K562 (cell line): ENCODE results near the gene TESMIN. TPM values are rescaled to one million over a fixed set of nuclear protein-coding genes. Genes with fewer than 3 reads are reported as not detected.

Experiments used
- ATAC-seq: fragments of 200-7000 bp; cut with Tn5 transposase; 3 replicates; pipeline ENCODE4 v1.9.1; 2020; ENCODE audit warnings: moderate library complexity
- BruUV-seq: library from RNA; stranded (reverse); fragments of 400-500 nt; replicated peaks from 2 replicates; lab custom pipeline; 2021; lab: Mats Ljungman, UMichigan
- CTCF ChIA-PET: fragments of 300-600 bp; formaldehyde crosslinking; extraction: SDS; loops from one replicate; lab custom pipeline; 2021; ENCODE audit warnings: low intra/inter-chr PET ratio; lab: Yijun Ruan, JAX
- POLR2A ChIA-PET: fragments of 300-600, 350-650 bp; sonication (Branson Sonifier 250); formaldehyde crosslinking; extraction: SDS; loops from one replicate; lab custom pipeline; 2021; ENCODE audit warnings: antibody characterized with exemption, inconsistent platforms; lab: Yijun Ruan, JAX
- DNase-seq, 4 experiments: peaks; one replicate each; pipeline versions ENCODE4 v3.0.0 to v3.0.0-alpha.2; 2011 to 2018; ENCODE audit warnings: low spot score in 3 of 4, mixed read lengths in 3 of 4; ENCODE audit errors: extremely low read depth in 1 of 4
- FAIRE-seq: peaks from 2 replicates; lab custom pipeline; 2011; peaks lifted over from hg19 to GRCh38; lab: Jason Lieb, UNC
- H2AFZ ChIP-seq: 2 replicates; pipeline ENCODE4 v1.6.0; 2011; ENCODE audit warnings: low read depth, low read length, control low read depth, inconsistent platforms
- H3K27ac ChIP-seq: fragments of 200-600 bp; 3 replicates; pipeline ENCODE4 v1.8.0; 2011; ENCODE audit warnings: low read depth, mild to moderate bottlenecking, control low read depth, inconsistent platforms, low read length, moderate library complexity, mixed read lengths; ENCODE audit errors: extremely low read depth
- H3K27me3 ChIP-seq, 2 experiments: fragments of 300-600 bp in 1 of 2; 2 replicates in 1 of 2; 3 replicates in 1 of 2; pipeline versions ENCODE4 v1.6.0 to v1.8.0; 2011; ENCODE audit warnings: inconsistent platforms in 2 of 2, low read length in 2 of 2, mild to moderate bottlenecking in 1 of 2, mixed read lengths in 1 of 2, moderate library complexity in 1 of 2; ENCODE audit not compliant: control insufficient read depth in 2 of 2, insufficient read depth in 2 of 2
- H3K36me3 ChIP-seq: fragments of 300-600 bp; 3 replicates; pipeline ENCODE4 v1.8.0; 2011; ENCODE audit warnings: mild to moderate bottlenecking, low read length, inconsistent platforms; ENCODE audit not compliant: control insufficient read depth, insufficient read depth
- H3K4me1 ChIP-seq, 2 experiments: fragments of 200-600 bp in 1 of 2; replicated peaks in 1 of 2; 2 replicates in 1 of 2; 3 replicates in 1 of 2; pipeline versions ENCODE4 v1.5.1 to v1.8.0; 2011; ENCODE audit warnings: inconsistent platforms in 2 of 2, low read length in 2 of 2, mild to moderate bottlenecking in 1 of 2, mixed read lengths in 1 of 2, moderate library complexity in 1 of 2; ENCODE audit not compliant: control insufficient read depth in 2 of 2, insufficient read depth in 2 of 2
- H3K4me2 ChIP-seq: 2 replicates; pipeline ENCODE4 v1.6.1; 2011; ENCODE audit warnings: low read length, control low read depth, inconsistent platforms, mixed read lengths; ENCODE audit not compliant: insufficient read depth
- H3K4me3 ChIP-seq: fragments of 200-600 bp; sonication (generic), shearing (Covaris generic); 2 replicates; pipeline ENCODE4 v1.5.1; 2016; ENCODE audit warnings: control low read depth, inconsistent platforms
- H3K79me2 ChIP-seq: fragments of 200-600 bp; 3 replicates; pipeline ENCODE4 v1.8.0; 2011; ENCODE audit warnings: low read length, inconsistent platforms; ENCODE audit not compliant: control insufficient read depth, insufficient read depth
- H3K9ac ChIP-seq, 2 experiments: 2 replicates each; pipeline versions ENCODE4 v1.6.0 to v1.6.1; 2011; ENCODE audit warnings: low read depth in 2 of 2, low read length in 2 of 2, control low read depth in 1 of 2, inconsistent platforms in 1 of 2, mild to moderate bottlenecking in 1 of 2, mixed read lengths in 1 of 2; ENCODE audit not compliant: insufficient read depth in 1 of 2
- H3K9me1 ChIP-seq: one replicate; pipeline ENCODE4 v1.6.0; 2011; ENCODE audit warnings: inconsistent platforms, mild to moderate bottlenecking, low read length, moderate library complexity; ENCODE audit not compliant: control insufficient read depth, insufficient read depth
- H3K9me3 ChIP-seq: replicated peaks from 2 replicates; pipeline ENCODE4 v1.5.1; 2011; ENCODE audit warnings: low read depth, low read length, inconsistent platforms; ENCODE audit not compliant: control insufficient read depth, insufficient read depth
- H4K20me1 ChIP-seq: replicated peaks from 2 replicates; pipeline ENCODE4 v1.6.1; 2011; ENCODE audit warnings: low read length, inconsistent platforms, mixed read lengths; ENCODE audit not compliant: control insufficient read depth, insufficient read depth
- FOXK1 ChIP-seq: sonication (generic); formaldehyde crosslinking; IDR thresholded peaks from 2 replicates; pipeline ENCODE4 v1.8.0; 2022; ENCODE audit warnings: missing genetic modification reagents, mild to moderate bottlenecking, borderline replicate concordance
- FUS ChIP-seq: fragments of 200-400 bp; formaldehyde crosslinking; optimal IDR thresholded peaks from 2 replicates; pipeline ENCODE3; 2017; ENCODE audit warnings: low read depth, low read length
- MAFG ChIP-seq: fragments of 450-650 bp; conservative IDR thresholded peaks from 2 replicates; pipeline ENCODE4 v1.6.1; 2016; ENCODE audit warnings: missing genetic modification characterization, missing compliant biosample characterization
- MAX ChIP-seq: sonication (generic); formaldehyde crosslinking; IDR thresholded peaks from 2 replicates; pipeline ENCODE4 v1.9.0; 2022; ENCODE audit warnings: mild to moderate bottlenecking, missing genetic modification reagents
- MBD2 ChIP-seq: sonication (generic); IDR thresholded peaks from 2 replicates; pipeline ENCODE4 v1.6.1; 2016; ENCODE audit warnings: low read depth, borderline replicate concordance
- MED1 ChIP-seq: sonication (generic); formaldehyde crosslinking; IDR thresholded peaks from 2 replicates; pipeline ENCODE4 v1.8.1; 2023; ENCODE audit warnings: missing genetic modification reagents, borderline replicate concordance
- MEF2A ChIP-seq: IDR thresholded peaks from 2 replicates; pipeline ENCODE4 v1.6.1; 2011; ENCODE audit warnings: low read depth, mild to moderate bottlenecking, low read length, moderate library complexity; ENCODE audit not compliant: control insufficient read depth
- NCOA2 ChIP-seq, 2 experiments: fragments of 450-650 bp; IDR thresholded peaks; 2 replicates each; pipeline ENCODE4 v1.6.1; 2018; ENCODE audit warnings: mild to moderate bottlenecking in 2 of 2, moderate library complexity in 1 of 2; ENCODE audit not compliant: partially characterized antibody in 2 of 2
- TCF3 ChIP-seq: sonication (generic); formaldehyde crosslinking; IDR thresholded peaks from 2 replicates; pipeline ENCODE4 v1.4.0; 2020; ENCODE audit warnings: mild to moderate bottlenecking, missing genetic modification reagents
- ZNF644 ChIP-seq: fragments of 200-800 bp; sonication (Bioruptor generic); IDR thresholded peaks from 2 replicates; pipeline ENCODE4 v1.6.1; 2016; ENCODE audit warnings: low read depth, missing genetic modification characterization, missing compliant biosample characterization
- WGBS: fragments of 100-300 bp; shearing (Covaris generic); methylation state at CpG from one replicate; pipeline ENCODE4 v1.1.6; 2016; ENCODE audit warnings: low coverage, mixed read lengths; ENCODE audit not compliant: insufficient coverage; ENCODE audit errors: missing lambda C conversion rate; 5-methylcytosine and 5-hydroxymethylcytosine counted together
- in situ Hi-C: fragments of 300-500 bp; cut with MboI; formaldehyde crosslinking; loops from 4 replicates; pipeline ENCODE4 v1.15.0; 2018; ENCODE audit warnings: inconsistent platforms, mixed read lengths
- intact Hi-C: fragments of 100-400 bp; cut with micrococcal nuclease; formaldehyde crosslinking; loops from 2 replicates; pipeline ENCODE4 v1.14.2; 2022
- polyA plus RNA-seq, 8 experiments: library from polyadenylated mRNA; depleted of rRNA in 4 of 8; stranded (reverse) in 5 of 8; unstranded in 3 of 8; fragments of >200 nt; fragmentation: Nextera tagmentation in 2 of 8; fragmentation: Illumina TruSeq in 1 of 8; extraction: Ambion mirVana in 2 of 8; extraction: Trizol in 1 of 8; gene quantifications; 2 replicates each; pipeline versions ENCODE4 v1.2.1 to v1.2.3, GENCODE V29; 2011 to 2014; ENCODE audit warnings: inconsistent platforms in 1 of 8, missing spikeins in 1 of 8
- total RNA-seq, 7 experiments: library from RNA; depleted of rRNA in 6 of 7; stranded (reverse); fragments of >200 nt in 6 of 7; fragmentation: Illumina TruSeq in 2 of 7; extraction: Trizol in 2 of 7; gene quantifications; 2 replicates each; pipeline versions ENCODE4 v1.2.1 to v1.2.3, GENCODE V29; 2011 to 2021; ENCODE audit warnings: low replicate concordance in 1 of 7
- TF ChIP-seq, protein P1 (sequence below): fragments of 450-650 bp; formaldehyde crosslinking; IDR thresholded peaks from 2 replicates; pipeline ENCODE4 v1.4.0; 2022; ENCODE audit warnings: mild to moderate bottlenecking, moderate library complexity

The TESMIN gene
- total and polyA plus RNA-seq, 9 of the 15 experiments (the other 6 are each of a cell fraction or from before 2014, with no cell fraction given), result 8.9 to 50.5 (median 15.0) TPM

DNA sequence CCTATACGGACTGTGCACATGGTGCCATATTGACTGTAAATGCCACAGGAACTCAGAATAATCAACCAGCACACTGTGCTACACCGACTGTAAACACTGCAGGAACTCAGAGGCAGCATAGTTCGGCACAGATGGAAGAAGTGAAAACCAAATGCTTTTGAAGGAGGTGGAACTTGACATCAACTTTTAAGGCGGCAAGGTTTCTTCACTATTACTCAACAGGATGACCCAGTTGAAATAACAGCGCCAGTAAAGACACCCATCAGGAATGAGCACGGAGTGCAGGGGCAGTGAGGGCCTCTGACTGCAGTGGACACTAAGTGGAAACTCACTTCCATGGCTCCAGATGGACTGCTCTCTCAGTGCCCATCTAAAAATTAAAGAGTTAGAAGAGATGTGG lies 15.7 kb downstream of the TESMIN start:
- POLR2A ChIA-PET, result no interaction called here
- ATAC-seq, result no peak
- BruUV-seq, result no TSS peak

GRCh38 chr11:68735125-68735524 lies 16.2 kb downstream of the TESMIN start:
- ChIA-PET CTCF (no interaction called here), POLR2A (interaction anchor here (0.7 kb wide), 1 partner anchor 14 kb away, joined by 3 read pairs; no protein-coding TSS in a partner anchor)
- FAIRE-seq (no peak), DNase-seq (no peak), ATAC-seq (no peak; the same call in 2 of the 3 replicates)
- H2AFZ ChIP-seq, result no peak overlapping the region
- H3K9ac ChIP-seq, result no peak overlapping the region
- no peak overlapping the region for H3K4me3 ChIP-seq
- H3K27ac ChIP-seq, result no peak overlapping the region
- H3K79me2 ChIP-seq, result no peaks in the 10 kb centered on the region
- no peaks in the 10 kb centered on the region for H3K9me1 ChIP-seq
- in situ Hi-C loops (no loop called here), intact Hi-C loops (no loop called here)
- no peaks in the 10 kb centered on the region; the same call in 1 of the 2 replicates for H4K20me1 ChIP-seq
- 68% methylated on average over 6 of the region's 6 CpGs for WGBS
- peaks cover 0 to 3% of the 10 kb centered on the region in 2 experiments; a peak in 2 of 5 replicates for H3K27me3 ChIP-seq
- no peaks in the 10 kb centered on the region for H3K9me3 ChIP-seq
- H3K4me1 ChIP-seq, result no peaks in the 10 kb centered on the region; a peak in 1 of 5 replicates
- no TSS peak for BruUV-seq
- H3K4me2 ChIP-seq, result no peak overlapping the region
- H3K36me3 ChIP-seq, result no peaks in the 10 kb centered on the region
- TF ChIP-seq, protein P1, sequence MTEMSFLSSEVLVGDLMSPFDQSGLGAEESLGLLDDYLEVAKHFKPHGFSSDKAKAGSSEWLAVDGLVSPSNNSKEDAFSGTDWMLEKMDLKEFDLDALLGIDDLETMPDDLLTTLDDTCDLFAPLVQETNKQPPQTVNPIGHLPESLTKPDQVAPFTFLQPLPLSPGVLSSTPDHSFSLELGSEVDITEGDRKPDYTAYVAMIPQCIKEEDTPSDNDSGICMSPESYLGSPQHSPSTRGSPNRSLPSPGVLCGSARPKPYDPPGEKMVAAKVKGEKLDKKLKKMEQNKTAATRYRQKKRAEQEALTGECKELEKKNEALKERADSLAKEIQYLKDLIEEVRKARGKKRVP (CRISPR knock-in tag), result no peak
- TF ChIP-seq MAFG (tag), result no peak
- no peak for TF ChIP-seq MEF2A
- TF ChIP-seq MAX (CRISPR knock-in tag), result no peak
- no peak for TF ChIP-seq NCOA2 (IDR thresholded peaks at IDR 0.05; ENCODE audit: partially characterized antibody in 2 of 2)
- no peak for TF ChIP-seq FOXK1 (CRISPR knock-in tag)
- no peak for TF ChIP-seq TCF3
- no peak for TF ChIP-seq MBD2
- no peak for TF ChIP-seq ZNF644 (tag)
- TF ChIP-seq FUS, result no peak

More for the DNA sequence above, 15.7 kb downstream of the TESMIN start:
- Histone ChIP-seq H4K20me1 (no peaks in the 10 kb centered on the region; the same call in 1 of the 2 replicates), H3K9me1 (no peaks in the 10 kb centered on the region), H3K9ac (no peak overlapping the region), H3K9me3 (no peaks in the 10 kb centered on the region), H3K4me2 (no peak overlapping the region), H3K4me3 (no peak overlapping the region), H2AFZ (no peak overlapping the region), H3K27ac (no peak overlapping the region), H3K79me2 (no peaks in the 10 kb centered on the region), H3K27me3 (peaks cover 0 to 3% of the 10 kb centered on the region in 2 experiments; a peak in 2 of 5 replicates), H3K36me3 (no peaks in the 10 kb centered on the region), H3K4me1 (no peaks in the 10 kb centered on the region; a peak in 1 of 5 replicates)
- in situ Hi-C loops, result no loop called here
- WGBS, result 68% methylated on average over 6 of the region's 6 CpGs
- FAIRE-seq (no peak), DNase-seq (no peak)
- CTCF ChIA-PET, result no interaction called here
- TF ChIP-seq MED1 (CRISPR knock-in tag), result no peak
- intact Hi-C loops, result no loop called here
